MCF 10A (cell line): Measurements from ENCODE around the gene LSR. TPM values are rescaled to one million over a fixed set of nuclear protein-coding genes. Genes with fewer than 3 reads are reported as not detected.

ENCODE experiments used
- BruUV-seq: library from RNA; stranded (reverse); fragments of 400-500 nt; replicated peaks from 2 replicates; lab custom pipeline; 2021; lab: Mats Ljungman, UMichigan
- CTCF ChIA-PET: fragments of 300-600 bp; sonication (Branson Sonifier 250); formaldehyde crosslinking; extraction: SDS; loops from one replicate; lab custom pipeline; 2021; ENCODE audit warnings: antibody characterized with exemption, inconsistent platforms; lab: Yijun Ruan, JAX
- POLR2A ChIA-PET: fragments of 300-600, 350-650 bp; sonication (Branson Sonifier 250); formaldehyde crosslinking; extraction: SDS; loops from one replicate; lab custom pipeline; 2020; ENCODE audit warnings: antibody characterized with exemption, inconsistent platforms; lab: Yijun Ruan, JAX
- DNase-seq: peaks from one replicate; pipeline ENCODE4 v3.0.0-alpha.2; 2018; ENCODE audit not compliant: unreplicated experiment
- H3K27ac Mint-ChIP-seq: one replicate; pipeline ENCODE4 v1.8.0; 2022; ENCODE audit warnings: mild to moderate bottlenecking, low read depth, mixed read lengths; ENCODE audit not compliant: unreplicated experiment
- H3K27me3 Mint-ChIP-seq: one replicate; pipeline ENCODE4 v1.8.0; 2022; ENCODE audit warnings: mixed read lengths; ENCODE audit not compliant: insufficient read depth, unreplicated experiment
- H3K36me3 Mint-ChIP-seq: one replicate; pipeline ENCODE4 v1.8.0; 2022; ENCODE audit warnings: mild to moderate bottlenecking, moderate library complexity, mixed read lengths; ENCODE audit not compliant: insufficient read depth, unreplicated experiment
- H3K4me1 Mint-ChIP-seq: one replicate; pipeline ENCODE4 v1.8.0; 2022; ENCODE audit warnings: mixed read lengths; ENCODE audit not compliant: insufficient read depth, unreplicated experiment
- H3K4me3 Mint-ChIP-seq: one replicate; pipeline ENCODE4 v1.8.0; 2022; ENCODE audit warnings: mild to moderate bottlenecking, moderate library complexity, mixed read lengths; ENCODE audit not compliant: unreplicated experiment
- H3K9me3 Mint-ChIP-seq: one replicate; pipeline ENCODE4 v1.8.0; 2022; ENCODE audit warnings: mixed read lengths; ENCODE audit not compliant: unreplicated experiment
- intact Hi-C: fragments of 100-400 bp; cut with micrococcal nuclease; formaldehyde crosslinking; loops from 2 replicates; pipeline ENCODE4 v1.14.1; 2022
- total RNA-seq: library from RNA; stranded (reverse); gene quantifications from 2 replicates; pipeline ENCODE4 v1.2.3, GENCODE V29; 2022
- TF ChIP-seq, protein P1 (sequence below): fragments of 200-600 bp; IDR thresholded peaks from one replicate; pipeline ENCODE4 v1.8.0; 2022; ENCODE audit warnings: antibody characterized with exemption, mild to moderate bottlenecking; ENCODE audit not compliant: unreplicated experiment

LSR gene
- total RNA-seq, 1 experiment from 2014 or later = 64.1 TPM

DNA sequence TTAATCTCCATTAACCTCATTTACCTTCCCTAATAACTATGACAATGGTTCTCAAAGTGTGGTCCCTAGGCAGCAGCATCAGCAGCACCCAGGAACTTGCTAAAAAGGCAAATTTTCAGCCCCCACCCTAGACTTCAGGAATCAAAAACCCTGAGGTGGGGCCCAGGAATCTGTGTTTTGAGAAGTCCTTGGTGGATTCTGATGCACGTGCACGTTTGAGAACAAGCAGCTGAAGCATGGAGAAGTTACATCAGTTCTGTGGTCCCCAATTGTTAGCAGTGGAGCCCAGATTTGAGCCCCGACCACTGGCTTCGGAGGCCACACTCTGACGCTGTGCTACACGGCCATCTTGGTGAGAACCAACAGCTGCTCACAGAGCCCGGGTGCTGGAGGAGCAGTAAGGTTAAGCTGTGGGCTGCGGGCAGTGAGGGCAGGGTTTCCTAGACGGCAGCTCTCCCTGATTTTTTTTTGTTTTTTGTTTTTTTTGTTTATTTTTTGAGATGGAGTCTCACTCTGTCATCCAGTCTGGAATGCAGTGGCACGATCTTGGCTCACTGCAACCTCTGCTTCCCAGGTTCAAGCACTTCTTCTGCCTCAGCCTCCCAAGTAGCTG, 66.2 kb downstream of the LSR start:
- ChIA-PET CTCF (interaction anchor here (1.1 to 1.8 kb wide), 2 partner anchors 8 to 154 kb away, joined by 3 to 4 read pairs; no protein-coding TSS in a partner anchor), POLR2A (no interaction called here)
- TF ChIP-seq, protein P1, sequence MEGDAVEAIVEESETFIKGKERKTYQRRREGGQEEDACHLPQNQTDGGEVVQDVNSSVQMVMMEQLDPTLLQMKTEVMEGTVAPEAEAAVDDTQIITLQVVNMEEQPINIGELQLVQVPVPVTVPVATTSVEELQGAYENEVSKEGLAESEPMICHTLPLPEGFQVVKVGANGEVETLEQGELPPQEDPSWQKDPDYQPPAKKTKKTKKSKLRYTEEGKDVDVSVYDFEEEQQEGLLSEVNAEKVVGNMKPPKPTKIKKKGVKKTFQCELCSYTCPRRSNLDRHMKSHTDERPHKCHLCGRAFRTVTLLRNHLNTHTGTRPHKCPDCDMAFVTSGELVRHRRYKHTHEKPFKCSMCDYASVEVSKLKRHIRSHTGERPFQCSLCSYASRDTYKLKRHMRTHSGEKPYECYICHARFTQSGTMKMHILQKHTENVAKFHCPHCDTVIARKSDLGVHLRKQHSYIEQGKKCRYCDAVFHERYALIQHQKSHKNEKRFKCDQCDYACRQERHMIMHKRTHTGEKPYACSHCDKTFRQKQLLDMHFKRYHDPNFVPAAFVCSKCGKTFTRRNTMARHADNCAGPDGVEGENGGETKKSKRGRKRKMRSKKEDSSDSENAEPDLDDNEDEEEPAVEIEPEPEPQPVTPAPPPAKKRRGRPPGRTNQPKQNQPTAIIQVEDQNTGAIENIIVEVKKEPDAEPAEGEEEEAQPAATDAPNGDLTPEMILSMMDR = no peak
- no peak for DNase-seq
- H3K27ac Mint-ChIP-seq = no peak overlapping the region
- peaks cover 21% of the 10 kb centered on the region for H3K4me1 Mint-ChIP-seq
- BruUV-seq = no TSS peak
- intact Hi-C loops = no loop called here
- no peaks in the 10 kb centered on the region for H3K36me3 Mint-ChIP-seq
- no peak overlapping the region for H3K4me3 Mint-ChIP-seq
- H3K27me3 Mint-ChIP-seq = no peaks in the 10 kb centered on the region
- H3K9me3 Mint-ChIP-seq = no peaks in the 10 kb centered on the region

DNA sequence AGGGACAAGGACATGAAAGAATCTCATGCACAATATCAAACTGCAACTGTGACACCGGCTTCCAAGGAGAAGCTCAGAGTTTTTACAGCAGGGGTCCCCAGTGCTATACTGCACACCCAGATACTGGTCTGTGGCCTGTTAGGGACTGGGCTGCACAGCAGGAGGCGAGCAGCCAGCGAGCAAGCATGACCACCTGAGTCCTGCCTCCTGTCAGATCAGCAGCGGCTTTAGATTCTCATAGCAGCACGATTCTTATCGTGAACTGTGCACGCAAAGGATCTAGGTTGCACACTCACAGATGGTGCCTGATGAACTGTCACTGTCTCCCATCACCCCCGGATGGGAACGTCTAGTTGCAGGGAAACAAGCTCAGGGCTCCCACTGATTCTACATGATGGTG, 67.1 kb downstream of the LSR start:
- no TSS peak for BruUV-seq
- intact Hi-C loops = no loop called here
- DNase-seq = no peak

DNA sequence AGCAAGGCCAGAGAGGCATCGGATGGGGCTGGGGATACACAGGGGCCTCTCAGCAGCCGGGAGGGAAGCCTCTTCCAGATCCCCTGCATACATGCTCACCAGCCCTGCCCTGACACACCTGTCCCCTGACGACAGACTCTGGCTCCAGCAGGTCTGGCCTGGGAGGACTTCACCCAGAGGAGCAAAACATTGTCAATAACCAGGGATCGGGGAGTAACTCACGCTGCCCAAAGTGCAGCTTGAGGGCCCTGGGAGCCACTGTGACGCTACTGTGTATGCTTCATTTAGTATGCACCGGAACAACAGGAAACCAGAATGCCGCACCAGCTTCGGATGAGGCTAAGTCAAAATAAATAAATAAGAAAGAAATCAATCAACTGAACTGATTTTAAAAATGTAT, 67.8 kb downstream of the LSR start:
- CTCF ChIA-PET = interaction anchor here (0.9 to 1.8 kb wide), 2 partner anchors 152 to 181 kb away, joined by 3 to 4 read pairs; no protein-coding TSS in a partner anchor
- DNase-seq = no peak
- POLR2A ChIA-PET = no interaction called here
- Mint-ChIP-seq H3K4me3 (no peak overlapping the region), H3K36me3 (no peaks in the 10 kb centered on the region), H3K9me3 (no peaks in the 10 kb centered on the region), H3K27ac (no peak overlapping the region), H3K4me1 (peaks cover 21% of the 10 kb centered on the region), H3K27me3 (no peaks in the 10 kb centered on the region)
- intact Hi-C loops = no loop called here
- TF ChIP-seq, protein P1 = no peak
- BruUV-seq = no TSS peak

More for the DNA sequence above, 67.1 kb downstream of the LSR start:
- H3K27ac Mint-ChIP-seq = no peak overlapping the region
- ChIA-PET CTCF (interaction anchor here (0.6 to 1.8 kb wide), 4 partner anchors 9 to 181 kb away, joined by 3 to 4 read pairs (median 3); no protein-coding TSS in a partner anchor), POLR2A (no interaction called here)
- TF ChIP-seq, protein P1 = no peak
- no peaks in the 10 kb centered on the region for H3K9me3 Mint-ChIP-seq
- no peaks in the 10 kb centered on the region for H3K36me3 Mint-ChIP-seq
- H3K27me3 Mint-ChIP-seq = no peaks in the 10 kb centered on the region
- peaks cover 21% of the 10 kb centered on the region for H3K4me1 Mint-ChIP-seq
- H3K4me3 Mint-ChIP-seq = no peak overlapping the region

Other genes starting within 250 kb of the LSR start
- gene GRAMD1A, start 248.7 kb upstream of the LSR start, total RNA-seq = 46.7 and 48.1 TPM in 2 replicates
- 0.19 and 0.27 TPM in 2 replicates for gene SCN1B, start 218.5 kb upstream of the LSR start, total RNA-seq
- gene HPN, start 207.3 kb upstream of the LSR start, total RNA-seq = not detected in 2 replicates
- gene FXYD3, start 133.2 kb upstream of the LSR start, total RNA-seq = 4.3 and 6.9 TPM in 2 replicates
- 0.91 TPM in 1 of 2 replicates, not detected in the other for gene LGI4, start 113.9 kb upstream of the LSR start, total RNA-seq
- not detected in 2 replicates for gene FXYD1, start 110.2 kb upstream of the LSR start, total RNA-seq
- gene FXYD7, start 105.7 kb upstream of the LSR start, total RNA-seq = not detected in 2 replicates
- gene FXYD5, start 94.3 kb upstream of the LSR start, total RNA-seq = 150 and 159 TPM in 2 replicates
- not detected in 2 replicates for gene FAM187B, start 20.3 kb upstream of the LSR start, total RNA-seq
- gene USF2, start 20.0 kb downstream of the LSR start, total RNA-seq = 81.6 and 95.7 TPM in 2 replicates
- gene HAMP, start 33.5 kb downstream of the LSR start, total RNA-seq = not detected in 2 replicates
- not detected in 2 replicates for gene MAG, start 43.2 kb downstream of the LSR start, total RNA-seq
- 0.56 and 1.7 TPM in 2 replicates for gene CD22, start 80.2 kb downstream of the LSR start, total RNA-seq
- not detected in 2 replicates for gene FFAR1, start 98.9 kb downstream of the LSR start, total RNA-seq
- not detected in 2 replicates for gene FFAR3, start 109.5 kb downstream of the LSR start, total RNA-seq
- not detected in 2 replicates for gene GPR42, start 122.1 kb downstream of the LSR start, total RNA-seq
- gene FFAR2, start 199.3 kb downstream of the LSR start, total RNA-seq = not detected in 2 replicates
- gene KRTDAP, start 241.5 kb downstream of the LSR start, total RNA-seq = not detected in 2 replicates